Measurements from ENCODE around the gene IL3. TPM values are rescaled to one million over a fixed set of nuclear protein-coding genes. Genes with fewer than 3 reads are reported as not detected.

Gene IL3
- total and polyA plus RNA-seq, 9 of the 15 experiments (the other 6 are each of a cell fraction or from before 2014, with no cell fraction given), result not detected

DNA sequence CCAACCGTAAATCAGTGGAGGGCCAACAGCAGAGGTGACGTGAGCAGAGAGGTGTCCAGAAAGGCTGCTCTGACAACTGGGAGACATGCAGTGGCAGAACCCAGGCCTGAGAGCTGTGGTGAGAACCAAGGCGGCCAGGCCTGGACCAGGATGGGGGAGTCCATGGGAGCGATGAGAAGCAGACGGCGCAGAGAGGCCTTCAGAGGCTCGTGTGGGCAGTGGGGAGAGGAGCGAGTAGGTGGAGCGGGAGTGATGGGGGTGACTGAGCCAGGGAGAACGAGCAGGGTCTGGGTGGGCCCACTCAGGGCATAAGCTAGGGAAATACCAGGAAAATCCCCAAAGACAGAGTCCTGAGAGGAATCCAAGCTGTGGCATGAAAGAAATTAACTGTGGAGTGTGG, 7.9 kb upstream of the IL3 start:
- Histone ChIP-seq H4K20me1 (replicated peaks; ENCODE audit: control insufficient read depth, insufficient read depth, low read length) (no peaks in the 10 kb centered on the region), H3K27me3 (ENCODE audit: control insufficient read depth in 2 of 2, insufficient read depth in 2 of 2, low read length in 2 of 2) (peaks cover 11 to 49% of the 10 kb centered on the region in 2 experiments; a peak in 4 of 5 replicates), H3K36me3 (ENCODE audit: control insufficient read depth, insufficient read depth, low read length) (no peaks in the 10 kb centered on the region), H3K9me1 (ENCODE audit: control insufficient read depth, insufficient read depth, low read length) (no peaks in the 10 kb centered on the region), H3K4me2 (ENCODE audit: insufficient read depth, low read length) (no peak overlapping the region), H3K4me1 (replicated peaks in 1 of 2; ENCODE audit: control insufficient read depth in 2 of 2, insufficient read depth in 2 of 2, low read length in 2 of 2) (peaks cover 0 to 14% of the 10 kb centered on the region in 2 experiments; a peak in 2 of 5 replicates), H3K27ac (ENCODE audit: extremely low read depth, low read depth, low read length) (no peak overlapping the region), H2AFZ (ENCODE audit: low read depth, low read length) (no peak overlapping the region), H3K4me3 (no peak overlapping the region), H3K9ac (ENCODE audit: insufficient read depth in 1 of 2, low read depth in 2 of 2, low read length in 2 of 2) (no peak overlapping the region), H3K9me3 (replicated peaks; ENCODE audit: control insufficient read depth, insufficient read depth, low read depth, low read length) (no peaks in the 10 kb centered on the region), H3K79me2 (ENCODE audit: control insufficient read depth, insufficient read depth, low read length) (no peaks in the 10 kb centered on the region)
- FAIRE-seq (no peak), DNase-seq (ENCODE audit: extremely low read depth in 1 of 4, low spot score in 3 of 4) (no peak), ATAC-seq (no peak)
- intact Hi-C loops (cut with micrococcal nuclease) (no loop called here), in situ Hi-C loops (cut with MboI) (loop anchor here (25.0 kb wide), 1 partner anchor 335 kb away; no protein-coding TSS in a partner anchor)
- ChIA-PET POLR2A (interaction anchor here (1.2 kb wide), 1 partner anchor 10 kb away, joined by 3 read pairs; no protein-coding TSS in a partner anchor), CTCF (ENCODE audit: low intra/inter-chr PET ratio) (no interaction called here)
- 17% methylated on average over 10 of the region's 10 CpGs for WGBS (ENCODE audit: insufficient coverage, low coverage, missing lambda C conversion rate)
- BruUV-seq (replicated peaks), result no TSS peak
- TF ChIP-seq GABPA (tag; conservative IDR thresholded peaks at IDR 0.05; ENCODE audit: low read depth) (no peak), CHD4 (IDR thresholded peaks at IDR 0.05; ENCODE audit: insufficient read depth, insufficient replicate concordance, low read depth, low read length, poor library complexity, severe bottlenecking) (no peak), PRPF4 (IDR thresholded peaks at IDR 0.05; ENCODE audit: insufficient read depth, low read depth, low read length, poor library complexity, severe bottlenecking) (no peak), MTA1 (IDR thresholded peaks at IDR 0.05; ENCODE audit: borderline replicate concordance) (no peak), RBM34 (IDR thresholded peaks at IDR 0.05; ENCODE audit: borderline replicate concordance, insufficient read depth, low read length) (no peak), ZNF444 (CRISPR knock-in tag; IDR thresholded peaks at IDR 0.05) (no peak), ZNF224 (CRISPR knock-in tag; IDR thresholded peaks at IDR 0.05) (no peak)
- TF ChIP-seq, protein P1, sequence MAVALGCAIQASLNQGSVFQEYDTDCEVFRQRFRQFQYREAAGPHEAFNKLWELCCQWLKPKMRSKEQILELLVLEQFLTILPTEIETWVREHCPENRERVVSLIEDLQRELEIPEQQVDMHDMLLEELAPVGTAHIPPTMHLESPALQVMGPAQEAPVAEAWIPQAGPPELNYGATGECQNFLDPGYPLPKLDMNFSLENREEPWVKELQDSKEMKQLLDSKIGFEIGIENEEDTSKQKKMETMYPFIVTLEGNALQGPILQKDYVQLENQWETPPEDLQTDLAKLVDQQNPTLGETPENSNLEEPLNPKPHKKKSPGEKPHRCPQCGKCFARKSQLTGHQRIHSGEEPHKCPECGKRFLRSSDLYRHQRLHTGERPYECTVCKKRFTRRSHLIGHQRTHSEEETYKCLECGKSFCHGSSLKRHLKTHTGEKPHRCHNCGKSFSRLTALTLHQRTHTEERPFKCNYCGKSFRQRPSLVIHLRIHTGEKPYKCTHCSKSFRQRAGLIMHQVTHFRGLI (CRISPR knock-in tag; IDR thresholded peaks at IDR 0.05), result no peak

Data from K562 (cell line).